DND-41 (cell line): ENCODE data around the gene MYOM1.

Experiments used
- ATAC-seq: fragments of 200-7000 bp; cut with Tn5 transposase; 3 replicates; pipeline ENCODE4 v1.9.1; 2021; ENCODE audit warnings: low read depth; ENCODE audit not compliant: insufficient read depth
- DNase-seq: peaks from one replicate; pipeline ENCODE4 v3.0.0-alpha.2; 2020
- H2AFZ ChIP-seq: 2 replicates; pipeline ENCODE4 v1.6.0; 2012; ENCODE audit warnings: low read depth, low read length
- H3K27ac ChIP-seq: 2 replicates; pipeline ENCODE4 v1.5.1; 2012; ENCODE audit warnings: low read length, inconsistent platforms
- H3K27me3 ChIP-seq: fragments of 200-600 bp; sonication (generic); 2 replicates; pipeline ENCODE4 v1.6.0; 2012; ENCODE audit warnings: low read length, mild to moderate bottlenecking, inconsistent platforms; ENCODE audit not compliant: insufficient read depth, poor library complexity
- H3K36me3 ChIP-seq: 2 replicates; pipeline ENCODE4 v1.5.1; 2012; ENCODE audit warnings: low read length, inconsistent platforms; ENCODE audit not compliant: insufficient read depth
- H3K4me1 ChIP-seq: 2 replicates; pipeline ENCODE4 v1.5.1; 2012; ENCODE audit warnings: mild to moderate bottlenecking, low read length; ENCODE audit not compliant: insufficient read depth
- H3K4me2 ChIP-seq: 2 replicates; pipeline ENCODE4 v1.6.0; 2012; ENCODE audit warnings: mild to moderate bottlenecking, moderate library complexity, low read length, inconsistent platforms; ENCODE audit not compliant: insufficient read depth
- H3K4me3 ChIP-seq, 2 experiments: fragments of 200-600 bp in 1 of 2; shearing (Covaris generic) in 1 of 2; 2 replicates each; pipeline ENCODE4 v1.5.1; 2012 to 2016; ENCODE audit warnings: inconsistent platforms in 2 of 2, low read length in 2 of 2, mild to moderate bottlenecking in 2 of 2, low read depth in 1 of 2, moderate library complexity in 1 of 2
- H3K79me2 ChIP-seq: 2 replicates; pipeline ENCODE4 v1.6.0; 2012; ENCODE audit warnings: low read length, inconsistent platforms; ENCODE audit not compliant: insufficient read depth
- H3K9ac ChIP-seq: 2 replicates; pipeline ENCODE4 v1.6.0; 2012; ENCODE audit warnings: low read depth, mild to moderate bottlenecking, inconsistent platforms, low read length, moderate library complexity
- H3K9me3 ChIP-seq: 2 replicates; pipeline ENCODE4 v1.5.1; 2012; ENCODE audit warnings: low read length, moderate library complexity, mild to moderate bottlenecking, inconsistent platforms; ENCODE audit not compliant: insufficient read depth, severe bottlenecking
- H4K20me1 ChIP-seq: 2 replicates; pipeline ENCODE4 v1.6.0; 2012; ENCODE audit warnings: low read length; ENCODE audit not compliant: insufficient read depth
- CTCF ChIP-seq: IDR thresholded peaks from 2 replicates; pipeline ENCODE4 v1.5.1; 2012; ENCODE audit warnings: borderline replicate concordance, low read length, moderate library complexity, mild to moderate bottlenecking; ENCODE audit not compliant: poor library complexity, severe bottlenecking; ENCODE audit errors: extremely low read depth
- EZH2 ChIP-seq: IDR thresholded peaks from 3 replicates; pipeline ENCODE4 v1.6.1; 2012; ENCODE audit warnings: borderline replicate concordance, low read depth, mild to moderate bottlenecking, moderate library complexity, low read length, inconsistent platforms; ENCODE audit not compliant: severe bottlenecking

Gene MYOM1

GRCh38 chr18:3118195-3119010 lies 101.4 kb downstream of the MYOM1 start:
- Histone ChIP-seq H2AFZ (no peak overlapping the region), H3K4me1 (no peaks in the 10 kb centered on the region)
- no peak for DNase-seq

GRCh38 chr18:3117493-3118192 lies 102.1 kb downstream of the MYOM1 start:
- no peak overlapping the region for H3K27ac ChIP-seq
- H2AFZ ChIP-seq = no peak overlapping the region
- no peaks in the 10 kb centered on the region for H3K27me3 ChIP-seq
- no peaks in the 10 kb centered on the region for H3K4me1 ChIP-seq
- no peaks in the 10 kb centered on the region for H4K20me1 ChIP-seq
- no peak overlapping the region for H3K4me3 ChIP-seq
- no peak overlapping the region for H3K4me2 ChIP-seq
- no peaks in the 10 kb centered on the region for H3K79me2 ChIP-seq
- no peak for TF ChIP-seq EZH2
- no peak for TF ChIP-seq CTCF
- no peaks in the 10 kb centered on the region for H3K36me3 ChIP-seq
- ATAC-seq = no peak
- DNase-seq = no peak
- H3K9ac ChIP-seq = no peak overlapping the region
- no peaks in the 10 kb centered on the region for H3K9me3 ChIP-seq

More at GRCh38 chr18:3118195-3119010, 101.4 kb downstream of the MYOM1 start:
- Histone ChIP-seq H3K9ac (no peak overlapping the region), H3K27me3 (no peaks in the 10 kb centered on the region), H3K4me2 (no peak overlapping the region), H3K36me3 (no peaks in the 10 kb centered on the region), H3K27ac (no peak overlapping the region), H3K79me2 (no peaks in the 10 kb centered on the region), H3K4me3 (no peak overlapping the region), H3K9me3 (no peaks in the 10 kb centered on the region), H4K20me1 (no peaks in the 10 kb centered on the region)
- no peak for ATAC-seq
- no peak for TF ChIP-seq CTCF
- TF ChIP-seq EZH2 = no peak

- TF ChIP-seq EZH2 = no peak
- no peak overlapping the region for H3K27ac ChIP-seq
- H3K36me3 ChIP-seq = no peaks in the 10 kb centered on the region
- ATAC-seq (no peak), DNase-seq (no peak)
- no peaks in the 10 kb centered on the region for H3K79me2 ChIP-seq
- no peak overlapping the region for H3K4me2 ChIP-seq
- H3K9ac ChIP-seq = no peak overlapping the region
- H3K27me3 ChIP-seq = no peaks in the 10 kb centered on the region
- no peaks in the 10 kb centered on the region for H4K20me1 ChIP-seq
- no peak overlapping the region for H2AFZ ChIP-seq
- H3K4me3 ChIP-seq = no peak overlapping the region
- no peaks in the 10 kb centered on the region for H3K4me1 ChIP-seq
- H3K9me3 ChIP-seq = no peaks in the 10 kb centered on the region
Observed at GRCh38 chr18:3115447-3116030, 104.2 kb downstream of the MYOM1 start.

- Histone ChIP-seq H4K20me1 (no peaks in the 10 kb centered on the region), H3K4me1 (no peaks in the 10 kb centered on the region), H3K4me2 (no peak overlapping the region), H3K9me3 (no peaks in the 10 kb centered on the region), H3K4me3 (no peak overlapping the region), H3K9ac (no peak overlapping the region), H3K27me3 (no peaks in the 10 kb centered on the region), H2AFZ (no peak overlapping the region), H3K79me2 (no peaks in the 10 kb centered on the region), H3K36me3 (no peaks in the 10 kb centered on the region), H3K27ac (no peak overlapping the region)
- TF ChIP-seq CTCF = no peak
- no peak for TF ChIP-seq EZH2
- DNase-seq (no peak), ATAC-seq (no peak)
Observed at GRCh38 chr18:3114451-3114850, 105.3 kb downstream of the MYOM1 start.
